DOHH2 (cell line): ENCODE results near the gene SENP1.

Source experiments
- H3F3A ChIP-seq: fragments of 200-600 bp; sonication (generic), shearing (Covaris generic); 2 replicates; pipeline ENCODE4 v1.6.0; 2016; ENCODE audit warnings: antibody characterized with exemption, mild to moderate bottlenecking; ENCODE audit not compliant: control insufficient read depth, insufficient read depth
- H3K27ac ChIP-seq: fragments of 200-600 bp; sonication (generic); 2 replicates; pipeline ENCODE4 v1.5.1; 2014; ENCODE audit warnings: low read depth, mild to moderate bottlenecking, low read length, moderate library complexity
- H3K27me3 ChIP-seq: fragments of 200-600 bp; sonication (generic); 2 replicates; pipeline ENCODE4 v1.6.1; 2014; ENCODE audit warnings: mild to moderate bottlenecking, low read length, mixed read lengths; ENCODE audit not compliant: control insufficient read depth
- H3K36me3 ChIP-seq: fragments of 200-600 bp; sonication (generic); 2 replicates; pipeline ENCODE4 v1.6.1; 2014; ENCODE audit warnings: mild to moderate bottlenecking, low read length, moderate library complexity, mixed read lengths; ENCODE audit not compliant: control insufficient read depth
- H3K4me1 ChIP-seq: fragments of 200-600 bp; sonication (generic); 2 replicates; pipeline ENCODE4 v1.6.1; 2014; ENCODE audit warnings: mild to moderate bottlenecking, low read length, mixed read lengths; ENCODE audit not compliant: control insufficient read depth
- H3K4me2 ChIP-seq: fragments of 200-600 bp; sonication (generic); 2 replicates; pipeline ENCODE4 v1.6.0; 2014; ENCODE audit warnings: mild to moderate bottlenecking, low read length, moderate library complexity
- H3K4me3 ChIP-seq: fragments of 200-600 bp; sonication (generic); 2 replicates; pipeline ENCODE4 v1.5.1; 2014; ENCODE audit warnings: mild to moderate bottlenecking, low read length, mixed read lengths
- H3K79me2 ChIP-seq: fragments of 200-600 bp; sonication (generic); 2 replicates; pipeline ENCODE4 v1.6.1; 2014; ENCODE audit warnings: mild to moderate bottlenecking, low read length, mixed read lengths; ENCODE audit not compliant: control insufficient read depth
- H3K9me2 ChIP-seq: fragments of 200-600 bp; sonication (generic); replicated peaks from 2 replicates; pipeline ENCODE4 v1.6.1; 2014; ENCODE audit warnings: mild to moderate bottlenecking, low read length, mixed read lengths; ENCODE audit not compliant: control insufficient read depth
- H3K9me3 ChIP-seq: fragments of 200-600 bp; sonication (generic); 2 replicates; pipeline ENCODE4 v1.6.1; 2014; ENCODE audit warnings: antibody characterized with exemption, low read length, mixed read lengths; ENCODE audit not compliant: control insufficient read depth, insufficient read depth
- H4K20me1 ChIP-seq: fragments of 200-600 bp; sonication (generic); 2 replicates; pipeline ENCODE4 v1.6.0; 2014; ENCODE audit warnings: low read depth, mild to moderate bottlenecking, antibody characterized with exemption, low read length, moderate library complexity; ENCODE audit not compliant: control insufficient read depth, insufficient read depth
- CTCF ChIP-seq: fragments of 200-600 bp; sonication (generic); IDR thresholded peaks from one replicate; pipeline ENCODE4 v1.5.1; 2014; ENCODE audit warnings: antibody characterized with exemption, mild to moderate bottlenecking, low read depth, low read length; ENCODE audit not compliant: poor library complexity, severe bottlenecking
- EZH2phosphoT487 ChIP-seq: fragments of 200-600 bp; sonication (generic); IDR thresholded peaks from 2 replicates; pipeline ENCODE4 v1.6.1; 2017; ENCODE audit warnings: borderline replicate concordance, mild to moderate bottlenecking, antibody characterized with exemption, low read length, moderate library complexity, mixed read lengths

The SENP1 gene

GRCh38 chr12:48007206-48007605 lies 98.7 kb downstream of the SENP1 start:
- no peak for TF ChIP-seq EZH2phosphoT487
- no peak for TF ChIP-seq CTCF
- H3K27me3 ChIP-seq = peaks cover 44% of the 10 kb centered on the region

GRCh38 chr12:48005750-48006021 lies 100.2 kb downstream of the SENP1 start:
- TF ChIP-seq CTCF (no peak), EZH2phosphoT487 (no peak)
- peaks cover 59% of the 10 kb centered on the region for H3K27me3 ChIP-seq

More at GRCh38 chr12:48007206-48007605, 98.7 kb downstream of the SENP1 start:
- H3K4me3 ChIP-seq = no peak overlapping the region
- H3K36me3 ChIP-seq = no peaks in the 10 kb centered on the region
- H3K4me1 ChIP-seq = no peaks in the 10 kb centered on the region
- H3K9me3 ChIP-seq = no peaks in the 10 kb centered on the region
- no peaks in the 10 kb centered on the region for H3K9me2 ChIP-seq
- H3F3A ChIP-seq = no peaks in the 10 kb centered on the region
- H3K79me2 ChIP-seq = no peaks in the 10 kb centered on the region
- no peaks in the 10 kb centered on the region for H4K20me1 ChIP-seq
- no peak overlapping the region for H3K4me2 ChIP-seq
- no peak overlapping the region for H3K27ac ChIP-seq

GRCh38 chr12:48005001-48005749 lies 100.7 kb downstream of the SENP1 start:
- no peaks in the 10 kb centered on the region for H3K79me2 ChIP-seq
- no peak overlapping the region for H3K4me2 ChIP-seq
- peaks cover 64% of the 10 kb centered on the region for H3K27me3 ChIP-seq
- no peak for TF ChIP-seq CTCF
- H3K36me3 ChIP-seq = no peaks in the 10 kb centered on the region
- H3K9me2 ChIP-seq = no peaks in the 10 kb centered on the region
- no peaks in the 10 kb centered on the region for H4K20me1 ChIP-seq
- no peak overlapping the region for H3K4me3 ChIP-seq
- no peaks in the 10 kb centered on the region for H3F3A ChIP-seq
- H3K27ac ChIP-seq = no peak overlapping the region
- no peaks in the 10 kb centered on the region for H3K9me3 ChIP-seq
- H3K4me1 ChIP-seq = no peaks in the 10 kb centered on the region

More at GRCh38 chr12:48005750-48006021, 100.2 kb downstream of the SENP1 start:
- H3K9me2 ChIP-seq = no peaks in the 10 kb centered on the region
- H4K20me1 ChIP-seq = no peaks in the 10 kb centered on the region
- H3K4me2 ChIP-seq = no peak overlapping the region
- H3K9me3 ChIP-seq = no peaks in the 10 kb centered on the region
- H3F3A ChIP-seq = no peaks in the 10 kb centered on the region
- no peaks in the 10 kb centered on the region for H3K79me2 ChIP-seq
- H3K36me3 ChIP-seq = no peaks in the 10 kb centered on the region
- no peak overlapping the region for H3K27ac ChIP-seq
- no peaks in the 10 kb centered on the region for H3K4me1 ChIP-seq
- H3K4me3 ChIP-seq = no peak overlapping the region
